ENCODE results near the gene FCAMR.

- no peak for TF ChIP-seq ZNF274 (IDR thresholded peaks at IDR 0.05; ENCODE audit: low read depth, low read length)
- TF ChIP-seq YY1 (IDR thresholded peaks at IDR 0.05; ENCODE audit: insufficient read depth, insufficient read length): no peak
These were observed 15.6 kb downstream of the FCAMR start for GRCh38 chr1:206954459-206955342.

All from NT2/D1 (cell line).